Activated T-helper 17 cell treated with anti-CD3 and anti-CD28 coated beads, Interleukin-2, amount 50 U/mL, for 72 hours (primary cell): ENCODE measurements around the gene PEX5. TPM values are rescaled to one million over a fixed set of nuclear protein-coding genes. Genes with fewer than 3 reads are reported as not detected.

Experiments used
- ATAC-seq: fragments of 150-1000 bp; cut with Tn5 transposase; replicated peaks from 2 replicates; pipeline ENCODE4 v1.10.0; 2021; ENCODE audit warnings: mild to moderate bottlenecking, moderate library complexity
- H3K27ac Mint-ChIP-seq: one replicate; pipeline ENCODE4 v1.8.0; 2022; ENCODE audit warnings: mixed read lengths
- H3K27me3 Mint-ChIP-seq: one replicate; pipeline ENCODE4 v1.8.0; 2022; ENCODE audit warnings: mixed read lengths
- H3K36me3 Mint-ChIP-seq: one replicate; pipeline ENCODE4 v1.8.0; 2022; ENCODE audit warnings: low read depth, mild to moderate bottlenecking, mixed read lengths
- H3K4me1 Mint-ChIP-seq: one replicate; pipeline ENCODE4 v1.8.0; 2022; ENCODE audit warnings: mixed read lengths
- H3K4me3 Mint-ChIP-seq: one replicate; pipeline ENCODE4 v1.8.0; 2022; ENCODE audit warnings: mild to moderate bottlenecking, mixed read lengths
- H3K9me3 Mint-ChIP-seq: one replicate; pipeline ENCODE4 v1.8.0; 2022; ENCODE audit warnings: mixed read lengths
- total RNA-seq, 2 donors: library from RNA; stranded (reverse); gene quantifications; one replicate each; pipeline ENCODE4 v1.2.3, GENCODE V29; 2022

PEX5 gene
- total RNA-seq, result 10 to 100 TPM; 21.4 to 31.4 TPM

GRCh38 chr12:7189398-7190267 lies at the start of gene PEX5:
PEX5 (plus strand) TSS chr12:7189686; CDS start chr12:7190378, 692 bp downstream.
- peak within 1 kb of the TSS; percentile 88 for H3K4me3 Mint-ChIP-seq
- no peaks in the 10 kb centered on the region for H3K9me3 Mint-ChIP-seq
- peak; percentile 95 for ATAC-seq
- H3K27ac Mint-ChIP-seq, result peak within 1 kb of the TSS; percentile 93
- peaks cover 21% of the 10 kb centered on the region for H3K4me1 Mint-ChIP-seq
- no peaks in the 10 kb centered on the region for H3K27me3 Mint-ChIP-seq
- peaks cover 33% of the 10 kb centered on the region for H3K36me3 Mint-ChIP-seq

- ATAC-seq, result no peak
- H3K27ac Mint-ChIP-seq, result peak overlapping the region; percentile 61
- H3K36me3 Mint-ChIP-seq, result peaks cover 82% of the 10 kb centered on the region
- H3K4me3 Mint-ChIP-seq, result no peak overlapping the region
- H3K4me1 Mint-ChIP-seq, result peaks cover 5% of the 10 kb centered on the region
- H3K27me3 Mint-ChIP-seq, result no peaks in the 10 kb centered on the region
- H3K9me3 Mint-ChIP-seq, result no peaks in the 10 kb centered on the region
These were observed 48.0 kb upstream of the PEX5 start for GRCh38 chr12:7141351-7142005.

- no peaks in the 10 kb centered on the region for H3K27me3 Mint-ChIP-seq
- peak overlapping the region; percentile 61 for H3K27ac Mint-ChIP-seq
- H3K4me1 Mint-ChIP-seq, result peaks cover 5% of the 10 kb centered on the region
- peak; percentile 78 for ATAC-seq
- H3K4me3 Mint-ChIP-seq, result no peak overlapping the region
- H3K9me3 Mint-ChIP-seq, result no peaks in the 10 kb centered on the region
- peaks cover 83% of the 10 kb centered on the region for H3K36me3 Mint-ChIP-seq
These were observed 47.3 kb upstream of the PEX5 start for GRCh38 chr12:7142056-7142644.

- H3K9me3 Mint-ChIP-seq, result no peaks in the 10 kb centered on the region
- H3K4me3 Mint-ChIP-seq, result no peak overlapping the region
- peak overlapping the region; percentile 61 for H3K27ac Mint-ChIP-seq
- H3K36me3 Mint-ChIP-seq, result peaks cover 82% of the 10 kb centered on the region
- ATAC-seq, result no peak
- H3K27me3 Mint-ChIP-seq, result no peaks in the 10 kb centered on the region
- peaks cover 5% of the 10 kb centered on the region for H3K4me1 Mint-ChIP-seq
These were observed 46.5 kb upstream of the PEX5 start for GRCh38 chr12:7142809-7143465.

- Mint-ChIP-seq H3K9me3 (no peaks in the 10 kb centered on the region), H3K4me1 (peaks cover 5% of the 10 kb centered on the region), H3K36me3 (peaks cover 82% of the 10 kb centered on the region), H3K4me3 (no peak overlapping the region), H3K27ac (no peak overlapping the region), H3K27me3 (no peaks in the 10 kb centered on the region)
- ATAC-seq, result no peak
These were observed 45.9 kb upstream of the PEX5 start for GRCh38 chr12:7143564-7143963.

GRCh38 chr12:7144414-7145120 lies 44.9 kb upstream of the PEX5 start:
- no peak overlapping the region for H3K27ac Mint-ChIP-seq
- no peak overlapping the region for H3K4me3 Mint-ChIP-seq
- H3K4me1 Mint-ChIP-seq, result peaks cover 5% of the 10 kb centered on the region
- H3K27me3 Mint-ChIP-seq, result no peaks in the 10 kb centered on the region
- H3K9me3 Mint-ChIP-seq, result no peaks in the 10 kb centered on the region
- peak; percentile 26 for ATAC-seq
- peaks cover 84% of the 10 kb centered on the region for H3K36me3 Mint-ChIP-seq

GRCh38 chr12:7145671-7146070 lies 43.8 kb upstream of the PEX5 start:
- Mint-ChIP-seq H3K27me3 (no peaks in the 10 kb centered on the region), H3K4me3 (no peak overlapping the region), H3K36me3 (peaks cover 85% of the 10 kb centered on the region), H3K27ac (peak overlapping the region; percentile 23), H3K9me3 (no peaks in the 10 kb centered on the region), H3K4me1 (no peaks in the 10 kb centered on the region)
- ATAC-seq, result no peak

- H3K4me3 Mint-ChIP-seq, result no peak overlapping the region
- H3K27me3 Mint-ChIP-seq, result no peaks in the 10 kb centered on the region
- no peak for ATAC-seq
- H3K27ac Mint-ChIP-seq, result peak overlapping the region; percentile 20
- no peaks in the 10 kb centered on the region for H3K4me1 Mint-ChIP-seq
- peaks cover 85% of the 10 kb centered on the region for H3K36me3 Mint-ChIP-seq
- no peaks in the 10 kb centered on the region for H3K9me3 Mint-ChIP-seq
These were observed 43.3 kb upstream of the PEX5 start for GRCh38 chr12:7146228-7146627.

- no peaks in the 10 kb centered on the region for H3K27me3 Mint-ChIP-seq
- no peaks in the 10 kb centered on the region for H3K9me3 Mint-ChIP-seq
- no peak overlapping the region for H3K4me3 Mint-ChIP-seq
- no peak for ATAC-seq
- H3K27ac Mint-ChIP-seq, result no peak overlapping the region
- no peaks in the 10 kb centered on the region for H3K4me1 Mint-ChIP-seq
- peaks cover 84% of the 10 kb centered on the region for H3K36me3 Mint-ChIP-seq
These were observed 42.6 kb upstream of the PEX5 start for GRCh38 chr12:7146906-7147305.

- ATAC-seq, result no peak
- no peak overlapping the region for H3K4me3 Mint-ChIP-seq
These were observed 39.1 kb upstream of the PEX5 start for GRCh38 chr12:7150356-7150755.

GRCh38 chr12:7150841-7151240 lies 38.6 kb upstream of the PEX5 start:
- peaks cover 91% of the 10 kb centered on the region for H3K36me3 Mint-ChIP-seq
- no peaks in the 10 kb centered on the region for H3K27me3 Mint-ChIP-seq
- ATAC-seq, result no peak
- no peak overlapping the region for H3K4me3 Mint-ChIP-seq
- H3K27ac Mint-ChIP-seq, result no peak overlapping the region
- no peaks in the 10 kb centered on the region for H3K9me3 Mint-ChIP-seq
- no peaks in the 10 kb centered on the region for H3K4me1 Mint-ChIP-seq

More at GRCh38 chr12:7150356-7150755, 39.1 kb upstream of the PEX5 start:
- Mint-ChIP-seq H3K27ac (no peak overlapping the region), H3K27me3 (no peaks in the 10 kb centered on the region), H3K4me1 (no peaks in the 10 kb centered on the region), H3K9me3 (no peaks in the 10 kb centered on the region), H3K36me3 (peaks cover 92% of the 10 kb centered on the region)

- ATAC-seq, result no peak
- H3K27ac Mint-ChIP-seq, result no peak overlapping the region
- H3K9me3 Mint-ChIP-seq, result no peaks in the 10 kb centered on the region
- no peaks in the 10 kb centered on the region for H3K27me3 Mint-ChIP-seq
- H3K4me3 Mint-ChIP-seq, result no peak overlapping the region
- no peaks in the 10 kb centered on the region for H3K4me1 Mint-ChIP-seq
- peaks cover 91% of the 10 kb centered on the region for H3K36me3 Mint-ChIP-seq
These were observed 38.0 kb upstream of the PEX5 start for GRCh38 chr12:7151532-7151931.

GRCh38 chr12:7152818-7153217 lies 36.7 kb upstream of the PEX5 start:
- peaks cover 82% of the 10 kb centered on the region for H3K36me3 Mint-ChIP-seq
- no peak overlapping the region for H3K4me3 Mint-ChIP-seq
- ATAC-seq, result no peak
- H3K4me1 Mint-ChIP-seq, result no peaks in the 10 kb centered on the region
- no peaks in the 10 kb centered on the region for H3K9me3 Mint-ChIP-seq
- no peaks in the 10 kb centered on the region for H3K27me3 Mint-ChIP-seq
- no peak overlapping the region for H3K27ac Mint-ChIP-seq

- H3K9me3 Mint-ChIP-seq, result no peaks in the 10 kb centered on the region
- ATAC-seq, result no peak
- H3K27me3 Mint-ChIP-seq, result no peaks in the 10 kb centered on the region
- peaks cover 69% of the 10 kb centered on the region for H3K36me3 Mint-ChIP-seq
- H3K4me3 Mint-ChIP-seq, result no peak overlapping the region
- H3K27ac Mint-ChIP-seq, result no peak overlapping the region
- H3K4me1 Mint-ChIP-seq, result no peaks in the 10 kb centered on the region
These were observed 35.4 kb upstream of the PEX5 start for GRCh38 chr12:7154042-7154441.
